CD8-positive, alpha-beta memory T cell (primary cell): ENCODE measurements around the gene KRTAP10-9. TPM values are rescaled to one million over a fixed set of nuclear protein-coding genes. Genes with fewer than 3 reads are reported as not detected.
A peak's percentile ranks its signal among the peaks of the same experiment; 100 is the strongest.

ENCODE experiments used
- CTCF ChIA-PET: fragments of 350-600 bp; sonication (Branson Sonifier 250); formaldehyde crosslinking; loops from one replicate; lab custom pipeline; 2021; ENCODE audit warnings: antibody characterized with exemption; lab: Charles Lee
- POLR2A ChIA-PET: fragments of 350-600 bp; sonication (Branson Sonifier 250); formaldehyde crosslinking; loops from one replicate; lab custom pipeline; 2021; ENCODE audit warnings: antibody characterized with exemption; lab: Charles Lee
- DNase-seq, 5 donors: peaks; one replicate each; pipeline versions ENCODE4 v3.0.0 to v3.0.0-alpha.2; 2020 to 2022; ENCODE audit warnings: mixed read lengths in 1 of 5
- H3K27ac ChIP-seq: one replicate; pipeline ENCODE4 v1.7.0; 2013; ENCODE audit warnings: low read depth, mild to moderate bottlenecking, low read length, moderate library complexity
- H3K27me3 ChIP-seq: 2 replicates; pipeline ENCODE4 v1.7.0; 2013; ENCODE audit warnings: low read length, mild to moderate bottlenecking; ENCODE audit not compliant: insufficient read depth, poor library complexity, severe bottlenecking
- H3K36me3 ChIP-seq: 2 replicates; pipeline ENCODE4 v1.7.0; 2013; ENCODE audit warnings: mild to moderate bottlenecking, low read length, moderate library complexity; ENCODE audit not compliant: insufficient read depth
- H3K4me1 ChIP-seq: 2 replicates; pipeline ENCODE4 v1.7.0; 2013; ENCODE audit warnings: mild to moderate bottlenecking, low read length, moderate library complexity; ENCODE audit not compliant: insufficient read depth
- H3K4me3 ChIP-seq: 2 replicates; pipeline ENCODE4 v1.7.0; 2013; ENCODE audit warnings: mild to moderate bottlenecking, low read length
- H3K9me3 ChIP-seq: 2 replicates; pipeline ENCODE4 v1.7.0; 2013; ENCODE audit warnings: mild to moderate bottlenecking, low read length
- H3K27ac Mint-ChIP-seq, 8 donors: one replicate each; pipeline ENCODE4 v1.8.0; 2020 to 2021; ENCODE audit warnings: mixed read lengths in 8 of 8, mild to moderate bottlenecking in 6 of 8, inconsistent platforms in 3 of 8, moderate library complexity in 3 of 8
- H3K27me3 Mint-ChIP-seq, 2 donors: one replicate each; pipeline ENCODE4 v1.8.0; 2020 to 2021; ENCODE audit warnings: mixed read lengths in 2 of 2, mild to moderate bottlenecking in 1 of 2, moderate library complexity in 1 of 2
- H3K36me3 Mint-ChIP-seq, 3 donors: one replicate each; pipeline ENCODE4 v1.8.0; 2020 to 2021; ENCODE audit warnings: mixed read lengths in 3 of 3, inconsistent platforms in 1 of 3, mild to moderate bottlenecking in 1 of 3
- H3K4me1 Mint-ChIP-seq, 3 donors: one replicate each; pipeline ENCODE4 v1.8.0; 2020 to 2021; ENCODE audit warnings: mixed read lengths in 3 of 3, inconsistent platforms in 1 of 3, mild to moderate bottlenecking in 1 of 3
- H3K4me3 Mint-ChIP-seq, 7 donors: one replicate each; pipeline ENCODE4 v1.8.0; 2020 to 2021; ENCODE audit warnings: mixed read lengths in 7 of 7, mild to moderate bottlenecking in 6 of 7, moderate library complexity in 4 of 7, inconsistent platforms in 2 of 7
- H3K9me3 Mint-ChIP-seq, 5 donors: one replicate each; pipeline ENCODE4 v1.8.0; 2020 to 2022; ENCODE audit warnings: mixed read lengths in 5 of 5, mild to moderate bottlenecking in 3 of 5, moderate library complexity in 2 of 5, inconsistent platforms in 1 of 5
- polyA plus RNA-seq: library from polyadenylated mRNA; unstranded; fragments of 300-500 nt; fragmentation: Illumina TruSeq; gene quantifications from one replicate; pipeline ENCODE4 v1.2.3, GENCODE V29; 2021
- total RNA-seq, 2 experiments: library from RNA; stranded (reverse); gene quantifications; one replicate each; pipeline ENCODE4 v1.2.3, GENCODE V29; 2021

Gene KRTAP10-9
- total and polyA plus RNA-seq, 3 experiments from 2014 or later, result not detected

- H3K9me3 ChIP-seq, result peaks cover 4% of the 10 kb centered on the region
- Mint-ChIP-seq H3K9me3 (peaks cover 12 to 28% (median 24%) of the 10 kb centered on the region in 5 donors), H3K27me3 (peaks cover 0 to 2% of the 10 kb centered on the region in 2 donors), H3K27ac (no peak overlapping the region), H3K4me1 (peaks cover 29 to 42% (median 40%) of the 10 kb centered on the region in 3 donors), H3K36me3 (peaks cover 3 to 20% (median 6%) of the 10 kb centered on the region in 3 donors), H3K4me3 (no peak overlapping the region)
- POLR2A ChIA-PET, result no interaction called here
- peaks cover 37% of the 10 kb centered on the region for H3K4me1 ChIP-seq
- CTCF ChIA-PET, result no interaction called here
- no peak overlapping the region for H3K4me3 ChIP-seq
- DNase-seq, result no peak
- no peaks in the 10 kb centered on the region for H3K27me3 ChIP-seq
- no peak overlapping the region for H3K27ac ChIP-seq
- no peaks in the 10 kb centered on the region for H3K36me3 ChIP-seq
Measured at GRCh38 chr21:44614161-44614631, 12.7 kb upstream of the KRTAP10-9 start.

- H3K4me3 Mint-ChIP-seq, result no peak overlapping the region
- POLR2A ChIA-PET, result no interaction called here
- no peaks in the 10 kb centered on the region for H3K27me3 ChIP-seq
- peaks cover 0 to 2% of the 10 kb centered on the region in 2 donors for H3K27me3 Mint-ChIP-seq
- peaks cover 4% of the 10 kb centered on the region for H3K9me3 ChIP-seq
- H3K4me3 ChIP-seq, result no peak overlapping the region
- H3K27ac Mint-ChIP-seq, result no peak overlapping the region
- peaks cover 8 to 20% (median 13%) of the 10 kb centered on the region in 3 donors for H3K36me3 Mint-ChIP-seq
- DNase-seq, result no peak
- H3K36me3 ChIP-seq, result no peaks in the 10 kb centered on the region
- H3K4me1 Mint-ChIP-seq, result peaks cover 37 to 50% (median 48%) of the 10 kb centered on the region in 3 donors
- H3K4me1 ChIP-seq, result peaks cover 45% of the 10 kb centered on the region
- CTCF ChIA-PET, result no interaction called here
- H3K27ac ChIP-seq, result no peak overlapping the region
- H3K9me3 Mint-ChIP-seq, result peaks cover 11 to 28% (median 24%) of the 10 kb centered on the region in 5 donors
Measured at GRCh38 chr21:44614961-44615391, 11.9 kb upstream of the KRTAP10-9 start.

GRCh38 chr21:44615466-44615865 is 11.4 kb upstream of the KRTAP10-9 start:
- H3K27ac ChIP-seq, result no peak overlapping the region
- Mint-ChIP-seq H3K36me3 (peaks cover 9 to 24% (median 16%) of the 10 kb centered on the region in 3 donors), H3K27me3 (peaks cover 0 to 2% of the 10 kb centered on the region in 2 donors), H3K4me1 (peaks cover 40 to 55% (median 51%) of the 10 kb centered on the region in 3 donors), H3K4me3 (no peak overlapping the region), H3K9me3 (peaks cover 13 to 27% (median 25%) of the 10 kb centered on the region in 5 donors), H3K27ac (peak overlapping the region in 2 of 8 donors; percentile 17 to 75)
- peaks cover 47% of the 10 kb centered on the region for H3K4me1 ChIP-seq
- ChIA-PET CTCF (no interaction called here), POLR2A (no interaction called here)
- no peaks in the 10 kb centered on the region for H3K36me3 ChIP-seq
- DNase-seq, result no peak
- H3K4me3 ChIP-seq, result no peak overlapping the region
- peaks cover 4% of the 10 kb centered on the region for H3K9me3 ChIP-seq
- H3K27me3 ChIP-seq, result no peaks in the 10 kb centered on the region

GRCh38 chr21:44615911-44616590 is 10.8 kb upstream of the KRTAP10-9 start:
- peak overlapping the region in 1 of 7 donors; percentile 72 for H3K4me3 Mint-ChIP-seq
- Histone ChIP-seq H3K9me3 (peaks cover 4% of the 10 kb centered on the region), H3K27me3 (no peaks in the 10 kb centered on the region), H3K36me3 (no peaks in the 10 kb centered on the region), H3K4me3 (no peak overlapping the region), H3K4me1 (peaks cover 47% of the 10 kb centered on the region), H3K27ac (no peak overlapping the region)
- H3K27me3 Mint-ChIP-seq, result peaks cover 0 to 2% of the 10 kb centered on the region in 2 donors
- ChIA-PET POLR2A (no interaction called here), CTCF (no interaction called here)
- H3K36me3 Mint-ChIP-seq, result peaks cover 10 to 26% (median 20%) of the 10 kb centered on the region in 3 donors
- peak in 1 of 5 donors; percentile 18 for DNase-seq
- H3K27ac Mint-ChIP-seq, result peak overlapping the region in 5 of 8 donors; percentile 17 to 75 (median 45)
- peaks cover 18 to 29% (median 26%) of the 10 kb centered on the region in 5 donors for H3K9me3 Mint-ChIP-seq
- H3K4me1 Mint-ChIP-seq, result peaks cover 42 to 59% (median 54%) of the 10 kb centered on the region in 3 donors

- H3K4me1 ChIP-seq, result peaks cover 47% of the 10 kb centered on the region
- no peak for DNase-seq
- ChIA-PET POLR2A (no interaction called here), CTCF (no interaction called here)
- H3K27me3 ChIP-seq, result no peaks in the 10 kb centered on the region
- peaks cover 3% of the 10 kb centered on the region for H3K9me3 ChIP-seq
- Mint-ChIP-seq H3K36me3 (peaks cover 10 to 22% (median 17%) of the 10 kb centered on the region in 3 donors), H3K9me3 (peaks cover 18 to 26% (median 22%) of the 10 kb centered on the region in 5 donors), H3K27me3 (peaks cover 0 to 2% of the 10 kb centered on the region in 2 donors), H3K4me1 (peaks cover 42 to 59% (median 54%) of the 10 kb centered on the region in 3 donors), H3K27ac (peak overlapping the region in 2 of 8 donors; percentile 24 to 66), H3K4me3 (no peak overlapping the region)
- no peaks in the 10 kb centered on the region for H3K36me3 ChIP-seq
- H3K27ac ChIP-seq, result no peak overlapping the region
- H3K4me3 ChIP-seq, result no peak overlapping the region
Measured at GRCh38 chr21:44616591-44616926, 10.3 kb upstream of the KRTAP10-9 start.

GRCh38 chr21:44617071-44617501 is 9.8 kb upstream of the KRTAP10-9 start:
- Mint-ChIP-seq H3K36me3 (peaks cover 10 to 25% (median 17%) of the 10 kb centered on the region in 3 donors), H3K9me3 (peaks cover 18 to 27% (median 24%) of the 10 kb centered on the region in 5 donors), H3K4me3 (peak overlapping the region in 2 of 7 donors; percentile 20 to 78), H3K4me1 (peaks cover 42 to 59% (median 54%) of the 10 kb centered on the region in 3 donors), H3K27me3 (peaks cover 0 to 2% of the 10 kb centered on the region in 2 donors), H3K27ac (peak overlapping the region in 5 of 8 donors; percentile 33 to 83 (median 39))
- no peaks in the 10 kb centered on the region for H3K27me3 ChIP-seq
- ChIA-PET CTCF (interaction anchor here (3.1 kb wide), 1 partner anchor 107 kb away, joined by 14 read pairs; no protein-coding TSS in a partner anchor), POLR2A (no interaction called here)
- DNase-seq, result no peak
- peaks cover 47% of the 10 kb centered on the region for H3K4me1 ChIP-seq
- no peak overlapping the region for H3K27ac ChIP-seq
- H3K36me3 ChIP-seq, result no peaks in the 10 kb centered on the region
- no peak overlapping the region for H3K4me3 ChIP-seq
- H3K9me3 ChIP-seq, result no peaks in the 10 kb centered on the region

GRCh38 chr21:44618504-44618903 is 8.4 kb upstream of the KRTAP10-9 start:
- peaks cover 25 to 37% (median 33%) of the 10 kb centered on the region in 5 donors for H3K9me3 Mint-ChIP-seq
- no peak for DNase-seq
- POLR2A ChIA-PET, result interaction anchor here (0.6 to 1.9 kb wide), 3 partner anchors 35 to 137 kb away, joined by 4 to 23 read pairs (median 4); partner anchors contain the start of gene KRTAP12-3
- H3K36me3 ChIP-seq, result no peaks in the 10 kb centered on the region
- peaks cover 6% of the 10 kb centered on the region for H3K9me3 ChIP-seq
- peaks cover 44 to 62% (median 54%) of the 10 kb centered on the region in 3 donors for H3K4me1 Mint-ChIP-seq
- H3K36me3 Mint-ChIP-seq, result peaks cover 12 to 36% (median 19%) of the 10 kb centered on the region in 3 donors
- H3K27ac ChIP-seq, result peak overlapping the region; percentile 57
- H3K4me3 Mint-ChIP-seq, result peak overlapping the region; percentile 16 to 86 (median 73)
- H3K27me3 ChIP-seq, result no peaks in the 10 kb centered on the region
- peak overlapping the region; percentile 5 for H3K4me3 ChIP-seq
- peaks cover 47% of the 10 kb centered on the region for H3K4me1 ChIP-seq
- H3K27ac Mint-ChIP-seq, result peak overlapping the region; percentile 70 to 95 (median 91)
- CTCF ChIA-PET, result interaction anchor here (0.7 to 3.1 kb wide), 10 partner anchors 12 to 175 kb away, joined by 3 to 14 read pairs (median 4); partner anchors contain the start of genes KRTAP10-10, KRTAP10-5 and KRTAP12-3
- H3K27me3 Mint-ChIP-seq, result peaks cover 0 to 2% of the 10 kb centered on the region in 2 donors
